ENCODE data around the gene DSE. TPM values are rescaled to one million over a fixed set of nuclear protein-coding genes. Genes with fewer than 3 reads are reported as not detected.

DSE gene
- total and polyA plus RNA-seq, 2 donors (not counting 1 experiment from before 2014, with no cell fraction given), result 71.0 to 89.2 TPM

DNA sequence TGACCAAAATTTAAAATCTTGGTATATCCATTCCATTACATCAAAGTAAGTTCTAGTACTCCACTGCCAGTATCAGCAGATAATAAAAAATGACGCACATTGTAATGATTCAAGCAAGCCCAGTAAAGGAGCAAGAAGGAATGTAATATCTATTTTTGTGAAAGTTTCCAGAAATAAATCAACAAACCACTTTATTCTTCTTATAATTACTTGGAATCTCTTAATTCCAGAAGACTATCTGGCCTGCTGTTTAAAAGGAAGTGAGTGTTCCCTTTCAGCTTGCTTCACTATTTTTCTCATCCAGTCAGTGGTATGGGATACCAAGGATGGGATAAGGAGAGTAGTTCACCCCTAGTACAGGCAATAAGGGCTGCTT, 42.2 kb upstream of the DSE start:
- Histone ChIP-seq H3K9ac (ENCODE audit: insufficient read depth, low read length) (no peak overlapping the region), H3K27me3 (ENCODE audit: control insufficient read depth, insufficient read depth, low read length) (no peaks in the 10 kb centered on the region), H3K9me3 (ENCODE audit: control insufficient read depth, insufficient read depth, low read depth, low read length) (no peaks in the 10 kb centered on the region), H4K20me1 (ENCODE audit: control insufficient read depth, extremely low read depth, insufficient read depth, low read length) (no peaks in the 10 kb centered on the region), H3K36me3 (ENCODE audit: control insufficient read depth, insufficient read depth, low read length) (no peaks in the 10 kb centered on the region), H3K4me2 (ENCODE audit: extremely low read depth, insufficient read depth, low read length) (no peak overlapping the region), H3K79me2 (ENCODE audit: control insufficient read depth, insufficient read depth, low read length) (no peaks in the 10 kb centered on the region), H3K27ac (ENCODE audit: insufficient read depth, low read length) (no peak overlapping the region), H2AFZ (ENCODE audit: low read length) (no peak overlapping the region), H3K4me3 (replicated peaks in 1 of 4; ENCODE audit: control extremely low read depth in 1 of 4, insufficient read depth in 1 of 4, low read depth in 3 of 4, low read length in 4 of 4) (no peak overlapping the region), H3K4me1 (ENCODE audit: control insufficient read depth, extremely low read depth, insufficient read depth, low read length) (peaks cover 3% of the 10 kb centered on the region)
- TF ChIP-seq, protein P1, sequence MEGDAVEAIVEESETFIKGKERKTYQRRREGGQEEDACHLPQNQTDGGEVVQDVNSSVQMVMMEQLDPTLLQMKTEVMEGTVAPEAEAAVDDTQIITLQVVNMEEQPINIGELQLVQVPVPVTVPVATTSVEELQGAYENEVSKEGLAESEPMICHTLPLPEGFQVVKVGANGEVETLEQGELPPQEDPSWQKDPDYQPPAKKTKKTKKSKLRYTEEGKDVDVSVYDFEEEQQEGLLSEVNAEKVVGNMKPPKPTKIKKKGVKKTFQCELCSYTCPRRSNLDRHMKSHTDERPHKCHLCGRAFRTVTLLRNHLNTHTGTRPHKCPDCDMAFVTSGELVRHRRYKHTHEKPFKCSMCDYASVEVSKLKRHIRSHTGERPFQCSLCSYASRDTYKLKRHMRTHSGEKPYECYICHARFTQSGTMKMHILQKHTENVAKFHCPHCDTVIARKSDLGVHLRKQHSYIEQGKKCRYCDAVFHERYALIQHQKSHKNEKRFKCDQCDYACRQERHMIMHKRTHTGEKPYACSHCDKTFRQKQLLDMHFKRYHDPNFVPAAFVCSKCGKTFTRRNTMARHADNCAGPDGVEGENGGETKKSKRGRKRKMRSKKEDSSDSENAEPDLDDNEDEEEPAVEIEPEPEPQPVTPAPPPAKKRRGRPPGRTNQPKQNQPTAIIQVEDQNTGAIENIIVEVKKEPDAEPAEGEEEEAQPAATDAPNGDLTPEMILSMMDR (conservative IDR thresholded peaks at IDR 0.05 in 1 of 2, IDR thresholded peaks at IDR 0.05 in 1 of 2; ENCODE audit: low read depth in 1 of 2, low read length in 2 of 2), result no peak
- TF ChIP-seq EZH2 (IDR thresholded peaks at IDR 0.05; ENCODE audit: low read length, missing control alignments), result no peak
- DNase-seq (ENCODE audit: low read depth in 2 of 2), result peak in 1 of 2 donors; percentile 57

DNA sequence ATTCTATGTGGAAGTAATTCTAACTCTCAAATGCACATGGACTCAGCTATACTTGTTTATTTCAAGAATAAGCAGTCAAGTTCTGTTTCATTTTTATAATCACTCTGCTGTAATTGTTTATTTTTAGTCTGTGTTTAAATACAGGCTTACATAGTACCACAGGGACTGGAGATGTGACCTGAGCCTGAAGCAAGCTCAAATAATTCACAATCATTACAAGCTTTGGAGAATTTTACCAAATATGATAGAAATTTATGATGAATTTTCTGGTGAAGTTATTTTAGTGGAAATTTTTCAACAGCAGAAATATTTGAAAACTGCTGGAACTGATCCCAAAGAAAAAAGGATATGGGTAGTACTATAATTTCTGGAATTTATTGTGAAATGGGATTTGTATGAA, 41.6 kb upstream of the DSE start:
- peak overlapping the region; percentile 15 for H3K4me2 ChIP-seq (ENCODE audit: extremely low read depth, insufficient read depth, low read length)
- peak in 1 of 2 donors; percentile 52 for DNase-seq (ENCODE audit: low read depth in 2 of 2)
- H3K27me3 ChIP-seq (ENCODE audit: control insufficient read depth, insufficient read depth, low read length), result no peaks in the 10 kb centered on the region
- H3K4me1 ChIP-seq (ENCODE audit: control insufficient read depth, extremely low read depth, insufficient read depth, low read length), result peaks cover 3% of the 10 kb centered on the region
- no peaks in the 10 kb centered on the region for H4K20me1 ChIP-seq (ENCODE audit: control insufficient read depth, extremely low read depth, insufficient read depth, low read length)
- TF ChIP-seq, protein P1 (conservative IDR thresholded peaks at IDR 0.05 in 1 of 2, IDR thresholded peaks at IDR 0.05 in 1 of 2; ENCODE audit: low read depth in 1 of 2, low read length in 2 of 2), result no peak
- H3K9ac ChIP-seq (ENCODE audit: insufficient read depth, low read length), result no peak overlapping the region
- H3K27ac ChIP-seq (ENCODE audit: insufficient read depth, low read length), result no peak overlapping the region
- H3K79me2 ChIP-seq (ENCODE audit: control insufficient read depth, insufficient read depth, low read length), result no peaks in the 10 kb centered on the region
- H2AFZ ChIP-seq (ENCODE audit: low read length), result no peak overlapping the region
- H3K36me3 ChIP-seq (ENCODE audit: control insufficient read depth, insufficient read depth, low read length), result no peaks in the 10 kb centered on the region
- no peaks in the 10 kb centered on the region for H3K9me3 ChIP-seq (ENCODE audit: control insufficient read depth, insufficient read depth, low read depth, low read length)
- H3K4me3 ChIP-seq (replicated peaks in 1 of 4; ENCODE audit: control extremely low read depth in 1 of 4, insufficient read depth in 1 of 4, low read depth in 3 of 4, low read length in 4 of 4), result no peak overlapping the region

DNA sequence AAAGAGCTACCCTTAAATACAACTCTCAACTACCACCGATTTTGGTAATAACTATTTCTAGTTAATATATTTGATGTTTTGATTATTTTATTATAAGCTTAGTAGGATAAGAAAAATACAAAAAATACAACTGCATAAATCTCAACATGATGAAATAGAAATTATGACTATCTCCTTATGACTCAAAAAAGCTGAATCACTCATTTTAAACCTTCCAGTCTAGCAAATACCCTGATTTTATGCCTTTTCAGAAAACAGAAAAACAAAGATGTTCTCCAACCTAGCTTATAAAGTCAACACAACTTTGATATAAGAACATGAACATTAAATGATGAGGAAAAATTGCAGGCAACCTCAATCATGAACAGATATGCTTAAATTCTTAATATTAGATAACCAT, 40.2 kb upstream of the DSE start:
- H3K9ac ChIP-seq (ENCODE audit: insufficient read depth, low read length), result no peak overlapping the region
- H3K4me1 ChIP-seq (ENCODE audit: control insufficient read depth, extremely low read depth, insufficient read depth, low read length), result peaks cover 3% of the 10 kb centered on the region
- no peak overlapping the region for H3K4me3 ChIP-seq (replicated peaks in 1 of 4; ENCODE audit: control extremely low read depth in 1 of 4, insufficient read depth in 1 of 4, low read depth in 3 of 4, low read length in 4 of 4)
- no peaks in the 10 kb centered on the region for H3K79me2 ChIP-seq (ENCODE audit: control insufficient read depth, insufficient read depth, low read length)
- H3K27ac ChIP-seq (ENCODE audit: insufficient read depth, low read length), result no peak overlapping the region
- no peak overlapping the region for H3K4me2 ChIP-seq (ENCODE audit: extremely low read depth, insufficient read depth, low read length)
- no peaks in the 10 kb centered on the region for H3K27me3 ChIP-seq (ENCODE audit: control insufficient read depth, insufficient read depth, low read length)
- no peak for DNase-seq (ENCODE audit: low read depth in 2 of 2)
- no peaks in the 10 kb centered on the region for H3K36me3 ChIP-seq (ENCODE audit: control insufficient read depth, insufficient read depth, low read length)
- no peak overlapping the region for H2AFZ ChIP-seq (ENCODE audit: low read length)
- H3K9me3 ChIP-seq (ENCODE audit: control insufficient read depth, insufficient read depth, low read depth, low read length), result no peaks in the 10 kb centered on the region
- TF ChIP-seq, protein P1 (conservative IDR thresholded peaks at IDR 0.05 in 1 of 2, IDR thresholded peaks at IDR 0.05 in 1 of 2; ENCODE audit: low read depth in 1 of 2, low read length in 2 of 2), result no peak
- no peak for TF ChIP-seq EZH2 (IDR thresholded peaks at IDR 0.05; ENCODE audit: low read length, missing control alignments)
- H4K20me1 ChIP-seq (ENCODE audit: control insufficient read depth, extremely low read depth, insufficient read depth, low read length), result no peaks in the 10 kb centered on the region
